GM12875 (cell line): ENCODE data around the gene ADK.

Experiments
- H3K4me3 ChIP-seq: one replicate; pipeline ENCODE4 v1.5.1; 2011; ENCODE audit warnings: low read depth, low read length, control low read depth
- TF ChIP-seq, protein P1 (sequence below): IDR thresholded peaks from 2 replicates; pipeline ENCODE4 v1.5.1; 2011; ENCODE audit warnings: low read depth, mild to moderate bottlenecking, control low read depth, inconsistent platforms, low read length, moderate library complexity, borderline replicate concordance; ENCODE audit not compliant: insufficient read depth

ADK gene

DNA sequence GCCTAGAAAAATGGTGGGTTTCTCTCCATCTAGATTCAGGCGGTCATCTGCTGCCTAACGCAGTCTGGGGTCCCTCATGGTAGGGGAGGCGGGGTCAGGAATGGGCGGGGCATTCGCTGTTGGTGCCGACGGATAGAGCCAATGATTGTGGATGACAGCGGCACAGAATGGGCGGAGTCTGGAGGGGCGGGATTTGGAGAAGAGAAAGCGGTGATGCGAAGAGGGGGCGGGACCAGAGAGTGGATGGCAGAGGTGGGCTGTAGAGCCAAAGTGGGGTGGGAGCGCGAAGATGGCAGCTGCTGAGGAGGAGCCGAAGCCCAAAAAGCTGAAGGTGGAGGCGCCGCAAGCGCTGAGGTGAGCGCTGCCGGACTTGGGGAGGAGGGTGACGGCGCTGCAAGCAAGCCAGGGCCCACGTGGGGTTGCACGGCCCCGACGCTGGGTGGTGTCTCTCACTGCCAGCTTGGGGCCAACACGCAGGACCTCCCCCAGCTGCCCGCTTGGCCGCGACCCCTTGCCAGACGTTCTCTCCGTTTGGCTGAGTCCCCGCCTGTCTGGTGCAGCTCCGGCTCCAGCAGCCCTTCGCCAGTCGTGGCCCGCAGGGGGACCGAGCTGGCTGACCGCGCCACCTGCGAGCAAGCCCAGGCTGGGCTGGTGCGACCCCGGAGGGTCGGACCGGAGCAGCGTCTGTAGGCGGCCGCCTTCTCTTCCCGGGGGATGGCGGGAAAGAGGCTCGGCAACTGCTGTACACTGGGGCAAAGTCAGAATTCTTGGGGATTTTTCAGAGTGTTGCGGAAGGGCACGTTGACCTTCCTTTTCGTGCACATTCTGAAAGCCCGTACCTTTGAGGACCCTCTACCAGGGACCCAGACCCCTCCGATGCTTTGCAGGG is at the start of gene ADK:
ADK (plus strand) TSS at position 232 of the 889 bp plus-strand sequence; CDS start at position 290, 58 bp downstream.
- TF ChIP-seq, protein P1, sequence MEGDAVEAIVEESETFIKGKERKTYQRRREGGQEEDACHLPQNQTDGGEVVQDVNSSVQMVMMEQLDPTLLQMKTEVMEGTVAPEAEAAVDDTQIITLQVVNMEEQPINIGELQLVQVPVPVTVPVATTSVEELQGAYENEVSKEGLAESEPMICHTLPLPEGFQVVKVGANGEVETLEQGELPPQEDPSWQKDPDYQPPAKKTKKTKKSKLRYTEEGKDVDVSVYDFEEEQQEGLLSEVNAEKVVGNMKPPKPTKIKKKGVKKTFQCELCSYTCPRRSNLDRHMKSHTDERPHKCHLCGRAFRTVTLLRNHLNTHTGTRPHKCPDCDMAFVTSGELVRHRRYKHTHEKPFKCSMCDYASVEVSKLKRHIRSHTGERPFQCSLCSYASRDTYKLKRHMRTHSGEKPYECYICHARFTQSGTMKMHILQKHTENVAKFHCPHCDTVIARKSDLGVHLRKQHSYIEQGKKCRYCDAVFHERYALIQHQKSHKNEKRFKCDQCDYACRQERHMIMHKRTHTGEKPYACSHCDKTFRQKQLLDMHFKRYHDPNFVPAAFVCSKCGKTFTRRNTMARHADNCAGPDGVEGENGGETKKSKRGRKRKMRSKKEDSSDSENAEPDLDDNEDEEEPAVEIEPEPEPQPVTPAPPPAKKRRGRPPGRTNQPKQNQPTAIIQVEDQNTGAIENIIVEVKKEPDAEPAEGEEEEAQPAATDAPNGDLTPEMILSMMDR = peak; percentile 47

DNA sequence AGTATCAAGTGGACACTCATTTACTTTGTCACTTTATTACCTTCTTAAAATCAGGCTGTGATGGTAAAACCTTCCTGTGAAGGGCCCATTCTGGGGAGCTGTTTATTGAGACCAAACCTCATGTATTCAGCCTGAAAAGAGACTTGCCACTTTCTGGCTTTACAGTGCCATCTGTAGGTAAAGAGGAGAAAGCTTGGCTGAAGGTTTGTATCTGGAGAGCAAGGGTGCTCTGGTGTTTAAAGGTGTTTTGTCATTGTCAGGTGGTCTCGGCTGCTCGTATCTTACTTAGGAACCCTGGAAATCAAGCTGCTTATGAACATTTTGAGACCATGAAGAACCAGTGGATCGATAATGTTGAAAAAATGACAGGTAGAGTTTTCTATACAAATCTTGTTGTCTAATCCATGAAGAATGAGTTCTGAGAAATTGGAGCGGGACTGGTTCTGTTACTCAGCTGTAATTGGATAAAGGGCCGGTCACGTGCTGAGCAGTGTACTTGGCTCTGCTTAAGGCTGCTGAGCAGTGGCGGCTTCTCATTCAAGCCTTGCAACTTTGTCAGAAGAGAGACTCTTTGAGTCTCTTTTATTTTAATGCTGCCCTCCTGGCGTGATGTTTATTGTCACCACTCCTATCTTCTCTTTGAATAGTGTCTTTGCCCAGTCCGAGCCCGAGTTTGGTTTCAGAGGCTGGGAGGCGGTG is 47.3 kb upstream of the ADK start:
- TF ChIP-seq, protein P1 = peak; percentile 45; the same call in 1 of the 2 replicates
- no peak overlapping the region for H3K4me3 ChIP-seq

More for the DNA sequence above, at the start of gene ADK:
- H3K4me3 ChIP-seq = peak within 1 kb of the TSS; percentile 100

DNA sequence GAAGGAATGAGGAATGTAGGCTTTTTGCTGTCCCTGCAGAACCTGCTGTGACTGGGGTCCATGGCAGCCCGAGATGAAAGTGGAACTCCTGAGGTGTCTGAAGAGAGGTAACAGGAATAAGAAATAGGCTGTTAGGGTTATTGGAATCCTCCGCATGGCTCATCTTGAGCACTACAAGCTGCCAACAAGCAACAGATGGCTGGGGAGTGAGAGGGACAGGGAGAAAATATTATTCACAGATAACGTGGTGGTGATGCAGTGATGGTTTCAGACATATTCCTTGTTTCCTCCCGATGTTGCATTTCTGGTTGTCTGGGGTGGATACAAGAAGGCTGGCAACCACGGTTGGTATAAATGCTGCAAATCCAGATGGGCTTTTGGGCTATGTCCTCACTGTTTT is 46.5 kb upstream of the ADK start:
- TF ChIP-seq, protein P1 = no peak
- H3K4me3 ChIP-seq = no peak overlapping the region

DNA sequence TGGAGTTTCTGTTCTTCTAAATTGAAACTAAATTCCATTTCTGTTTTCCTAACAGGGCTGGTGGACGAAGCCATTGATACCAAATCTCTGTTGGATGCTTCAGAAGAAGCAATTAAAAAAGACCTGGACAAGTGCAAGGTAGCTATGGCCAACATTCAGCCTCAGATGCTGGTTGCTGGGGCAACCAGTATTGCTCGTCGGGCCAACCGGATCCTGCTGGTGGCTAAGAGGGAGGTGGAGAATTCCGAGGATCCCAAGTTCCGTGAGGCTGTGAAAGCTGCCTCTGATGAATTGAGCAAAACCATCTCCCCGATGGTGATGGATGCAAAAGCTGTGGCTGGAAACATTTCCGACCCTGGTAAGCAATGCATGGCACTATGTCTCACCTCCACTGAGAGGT is 46.0 kb upstream of the ADK start:
- TF ChIP-seq, protein P1 = no peak
- no peak overlapping the region for H3K4me3 ChIP-seq

DNA sequence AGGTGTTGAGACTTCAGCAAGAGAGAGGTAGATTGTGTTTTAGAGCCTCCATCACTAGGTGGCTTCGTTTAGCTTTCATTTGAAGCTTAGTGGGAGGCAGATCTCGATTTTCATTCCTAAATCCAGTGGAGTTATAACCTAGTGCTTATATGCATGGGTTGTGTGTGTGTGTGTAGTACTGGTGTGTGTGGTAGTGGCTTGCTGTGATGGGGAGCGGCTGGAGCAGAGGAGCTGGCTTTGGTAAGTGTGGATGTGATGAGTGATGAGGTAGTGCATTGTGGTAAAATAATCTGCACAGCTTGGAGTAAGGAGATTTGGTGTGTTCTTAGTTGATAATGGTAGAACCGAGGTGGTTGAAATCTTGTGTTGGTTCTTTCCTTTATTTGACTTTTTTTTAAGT is 43.6 kb upstream of the ADK start:
- TF ChIP-seq, protein P1 = no peak
- no peak overlapping the region for H3K4me3 ChIP-seq

DNA sequence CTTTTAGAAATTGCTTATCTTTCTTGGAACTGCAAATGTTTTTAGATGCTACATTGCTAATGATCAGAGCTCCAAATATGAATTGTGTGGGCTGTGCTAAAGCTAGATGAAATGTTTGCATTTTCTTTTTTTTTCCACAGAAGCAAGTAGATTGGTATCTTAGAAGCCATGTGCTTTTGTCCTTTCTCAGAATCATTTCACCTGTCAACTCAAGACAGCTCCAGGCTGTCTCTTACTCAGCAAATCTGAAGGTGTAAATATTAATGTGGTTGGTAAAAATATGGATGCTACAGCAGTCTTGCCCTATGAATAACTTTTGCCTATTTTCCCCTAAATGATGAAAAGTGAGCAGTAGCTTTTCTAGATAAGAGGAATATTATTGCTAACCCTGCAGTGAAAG is 41.6 kb upstream of the ADK start:
- TF ChIP-seq, protein P1 = no peak
- H3K4me3 ChIP-seq = no peak overlapping the region
